HepG2 (cell line): Measurements from ENCODE around the gene SS18L1. TPM values are rescaled to one million over a fixed set of nuclear protein-coding genes. Genes with fewer than 3 reads are reported as not detected.

Experiments
- AKAP8 ChIP-seq: sonication (generic); formaldehyde crosslinking; IDR thresholded peaks from 2 replicates; pipeline ENCODE4 v1.5.1; 2020; ENCODE audit warnings: mild to moderate bottlenecking, missing genetic modification reagents
- CBFB ChIP-seq: sonication (generic); formaldehyde crosslinking; IDR thresholded peaks from 2 replicates; pipeline ENCODE4 v1.4.0; 2020; ENCODE audit warnings: missing genetic modification reagents
- GABPB1 ChIP-seq: IDR thresholded peaks from 2 replicates; pipeline ENCODE4 v1.6.1; 2016; ENCODE audit warnings: mild to moderate bottlenecking, missing genetic modification reagents, moderate library complexity, missing compliant biosample characterization
- GPN1 ChIP-seq: sonication (generic); formaldehyde crosslinking; IDR thresholded peaks from 2 replicates; pipeline ENCODE4 v1.5.1; 2020; ENCODE audit warnings: missing genetic modification reagents, borderline replicate concordance
- GTF3A ChIP-seq: sonication (generic); formaldehyde crosslinking; conservative IDR thresholded peaks from 2 replicates; pipeline ENCODE4 v1.4.0; 2020; ENCODE audit warnings: mild to moderate bottlenecking, missing genetic modification reagents
- MBNL3 ChIP-seq: fragments of 250-450 bp; sonication (Bioruptor Pico); conservative IDR thresholded peaks from 2 replicates; pipeline ENCODE4 v1.8.0; 2022; ENCODE audit warnings: mild to moderate bottlenecking, inconsistent platforms
- NR2F1 ChIP-seq, 2 experiments: fragments of 450-650 bp in 1 of 2; formaldehyde crosslinking in 1 of 2; IDR thresholded peaks; 2 replicates each; pipeline versions ENCODE4 v1.5.0 to v1.6.1; 2016 to 2020; ENCODE audit warnings: mild to moderate bottlenecking in 1 of 2, missing compliant biosample characterization in 1 of 2, missing genetic modification reagents in 1 of 2, moderate library complexity in 1 of 2
- SP1 ChIP-seq, 2 experiments: fragments of 450-650 bp in 1 of 2; sonication (generic) in 1 of 2; formaldehyde crosslinking in 1 of 2; IDR thresholded peaks; 2 replicates each; pipeline versions ENCODE4 v1.4.0 to v1.6.1; 2016 to 2020; ENCODE audit warnings: missing genetic modification reagents in 1 of 2
- TSC22D2 ChIP-seq: sonication (generic); formaldehyde crosslinking; IDR thresholded peaks from 2 replicates; pipeline ENCODE4 v1.5.1; 2020; ENCODE audit warnings: missing genetic modification reagents, mild to moderate bottlenecking, borderline replicate concordance
- ZNF263 ChIP-seq: sonication (generic); formaldehyde crosslinking; IDR thresholded peaks from 2 replicates; pipeline ENCODE4 v1.4.0; 2020; ENCODE audit warnings: missing genetic modification reagents
- ZNF282 ChIP-seq: fragments of 450-650 bp; IDR thresholded peaks from 2 replicates; pipeline ENCODE4 v1.6.1; 2018; ENCODE audit not compliant: partially characterized antibody
- ZNF674 ChIP-seq: sonication (generic); formaldehyde crosslinking; IDR thresholded peaks from 2 replicates; pipeline ENCODE4 v1.5.0; 2020; ENCODE audit warnings: low read depth, mild to moderate bottlenecking, missing genetic modification reagents
- ZNF703 ChIP-seq: sonication (generic); formaldehyde crosslinking; IDR thresholded peaks from 2 replicates; pipeline ENCODE4 v1.5.1; 2020; ENCODE audit warnings: missing genetic modification reagents, mild to moderate bottlenecking, moderate library complexity, borderline replicate concordance
- polyA plus RNA-seq, 8 experiments: library from polyadenylated mRNA; depleted of rRNA in 3 of 8; stranded (reverse) in 7 of 8; unstranded in 1 of 8; fragments of >200 nt; fragmentation: Illumina TruSeq in 4 of 8; extraction: Trizol in 4 of 8; gene quantifications; 2 replicates each; pipeline versions ENCODE4 v1.2.1 to v1.2.3, GENCODE V29; 2011 to 2016; ENCODE audit warnings: low read depth in 4 of 8, missing spikeins in 1 of 8, mixed read lengths in 1 of 8; ENCODE audit not compliant: insufficient read depth in 1 of 8
- total RNA-seq, 5 experiments: library from RNA; depleted of rRNA; stranded (reverse); fragments of >200 nt; fragmentation: Illumina TruSeq; extraction: Trizol; gene quantifications; 2 replicates each; pipeline ENCODE4 v1.2.3, GENCODE V29; 2016; ENCODE audit warnings: low read depth in 1 of 5
- TF ChIP-seq, protein P1 (sequence below): sonication (generic); formaldehyde crosslinking; IDR thresholded peaks from one replicate; pipeline ENCODE4 v1.5.1; 2020; ENCODE audit warnings: mild to moderate bottlenecking, missing genetic modification reagents; ENCODE audit errors: not compliant biosample characterization
- TF ChIP-seq, protein P2 (sequence below): IDR thresholded peaks from 2 replicates; pipeline ENCODE4 v1.6.1; 2016; ENCODE audit warnings: missing biosample characterization, missing genetic modification reagents, low read depth
- TF ChIP-seq, protein P3 (sequence below): sonication (generic); formaldehyde crosslinking; IDR thresholded peaks from 2 replicates; pipeline ENCODE4 v1.5.0; 2020; ENCODE audit warnings: missing genetic modification reagents

Gene SS18L1
- total and polyA plus RNA-seq, 2 of the 13 experiments (the other 11 are each of a cell fraction or from before 2014, with no cell fraction given), result 17.8 to 27.6 TPM

DNA sequence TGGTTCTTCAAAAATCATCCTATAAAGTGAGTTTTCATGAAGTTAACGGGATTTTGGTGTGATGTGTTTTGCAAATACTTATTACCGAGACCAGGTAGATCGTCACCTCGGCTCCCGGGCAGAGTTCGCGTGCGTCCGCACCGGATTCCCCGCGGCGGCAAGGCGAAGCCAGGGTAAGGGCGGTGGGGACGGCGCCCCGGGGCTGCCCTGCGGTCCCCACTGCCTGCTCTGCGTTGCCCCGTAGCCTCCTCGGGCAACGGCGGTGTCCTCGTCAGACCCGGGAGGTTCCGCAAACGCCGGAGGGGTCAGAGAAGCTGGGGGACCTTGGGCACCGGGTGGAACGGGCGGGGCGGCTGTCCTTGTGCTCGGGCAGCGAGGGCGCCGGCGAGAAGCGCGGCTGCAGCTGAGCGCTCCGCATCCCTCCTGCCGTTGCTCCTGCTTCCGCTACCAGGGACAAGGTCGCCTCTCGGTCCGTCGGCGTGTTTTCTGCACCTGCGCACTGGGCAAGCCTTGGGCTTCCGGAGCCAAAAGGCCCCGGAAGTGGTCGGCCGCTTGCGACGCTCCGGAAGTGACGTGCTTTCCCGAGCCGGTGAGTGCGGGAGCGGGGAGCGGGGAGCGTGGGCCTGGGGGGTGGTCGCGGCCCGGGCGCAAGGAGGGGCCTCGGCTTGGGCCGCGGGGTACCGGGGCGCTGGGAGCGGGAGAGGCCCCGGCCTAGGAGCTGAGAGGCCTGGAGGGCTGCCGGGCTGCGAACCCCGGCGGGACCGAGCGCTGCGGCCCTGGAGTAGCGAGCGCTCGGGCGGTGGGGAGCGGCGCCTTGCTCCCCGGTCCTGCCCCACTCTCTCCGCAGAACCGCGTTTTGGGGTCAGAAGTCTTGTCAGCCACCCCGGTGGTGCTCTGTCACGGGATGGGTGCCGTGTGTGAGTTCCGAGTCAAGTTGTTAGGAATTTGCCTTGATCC, 39.2 kb downstream of the SS18L1 start, which contains the start of gene MTG2 (continued):
- TF ChIP-seq, protein P1, sequence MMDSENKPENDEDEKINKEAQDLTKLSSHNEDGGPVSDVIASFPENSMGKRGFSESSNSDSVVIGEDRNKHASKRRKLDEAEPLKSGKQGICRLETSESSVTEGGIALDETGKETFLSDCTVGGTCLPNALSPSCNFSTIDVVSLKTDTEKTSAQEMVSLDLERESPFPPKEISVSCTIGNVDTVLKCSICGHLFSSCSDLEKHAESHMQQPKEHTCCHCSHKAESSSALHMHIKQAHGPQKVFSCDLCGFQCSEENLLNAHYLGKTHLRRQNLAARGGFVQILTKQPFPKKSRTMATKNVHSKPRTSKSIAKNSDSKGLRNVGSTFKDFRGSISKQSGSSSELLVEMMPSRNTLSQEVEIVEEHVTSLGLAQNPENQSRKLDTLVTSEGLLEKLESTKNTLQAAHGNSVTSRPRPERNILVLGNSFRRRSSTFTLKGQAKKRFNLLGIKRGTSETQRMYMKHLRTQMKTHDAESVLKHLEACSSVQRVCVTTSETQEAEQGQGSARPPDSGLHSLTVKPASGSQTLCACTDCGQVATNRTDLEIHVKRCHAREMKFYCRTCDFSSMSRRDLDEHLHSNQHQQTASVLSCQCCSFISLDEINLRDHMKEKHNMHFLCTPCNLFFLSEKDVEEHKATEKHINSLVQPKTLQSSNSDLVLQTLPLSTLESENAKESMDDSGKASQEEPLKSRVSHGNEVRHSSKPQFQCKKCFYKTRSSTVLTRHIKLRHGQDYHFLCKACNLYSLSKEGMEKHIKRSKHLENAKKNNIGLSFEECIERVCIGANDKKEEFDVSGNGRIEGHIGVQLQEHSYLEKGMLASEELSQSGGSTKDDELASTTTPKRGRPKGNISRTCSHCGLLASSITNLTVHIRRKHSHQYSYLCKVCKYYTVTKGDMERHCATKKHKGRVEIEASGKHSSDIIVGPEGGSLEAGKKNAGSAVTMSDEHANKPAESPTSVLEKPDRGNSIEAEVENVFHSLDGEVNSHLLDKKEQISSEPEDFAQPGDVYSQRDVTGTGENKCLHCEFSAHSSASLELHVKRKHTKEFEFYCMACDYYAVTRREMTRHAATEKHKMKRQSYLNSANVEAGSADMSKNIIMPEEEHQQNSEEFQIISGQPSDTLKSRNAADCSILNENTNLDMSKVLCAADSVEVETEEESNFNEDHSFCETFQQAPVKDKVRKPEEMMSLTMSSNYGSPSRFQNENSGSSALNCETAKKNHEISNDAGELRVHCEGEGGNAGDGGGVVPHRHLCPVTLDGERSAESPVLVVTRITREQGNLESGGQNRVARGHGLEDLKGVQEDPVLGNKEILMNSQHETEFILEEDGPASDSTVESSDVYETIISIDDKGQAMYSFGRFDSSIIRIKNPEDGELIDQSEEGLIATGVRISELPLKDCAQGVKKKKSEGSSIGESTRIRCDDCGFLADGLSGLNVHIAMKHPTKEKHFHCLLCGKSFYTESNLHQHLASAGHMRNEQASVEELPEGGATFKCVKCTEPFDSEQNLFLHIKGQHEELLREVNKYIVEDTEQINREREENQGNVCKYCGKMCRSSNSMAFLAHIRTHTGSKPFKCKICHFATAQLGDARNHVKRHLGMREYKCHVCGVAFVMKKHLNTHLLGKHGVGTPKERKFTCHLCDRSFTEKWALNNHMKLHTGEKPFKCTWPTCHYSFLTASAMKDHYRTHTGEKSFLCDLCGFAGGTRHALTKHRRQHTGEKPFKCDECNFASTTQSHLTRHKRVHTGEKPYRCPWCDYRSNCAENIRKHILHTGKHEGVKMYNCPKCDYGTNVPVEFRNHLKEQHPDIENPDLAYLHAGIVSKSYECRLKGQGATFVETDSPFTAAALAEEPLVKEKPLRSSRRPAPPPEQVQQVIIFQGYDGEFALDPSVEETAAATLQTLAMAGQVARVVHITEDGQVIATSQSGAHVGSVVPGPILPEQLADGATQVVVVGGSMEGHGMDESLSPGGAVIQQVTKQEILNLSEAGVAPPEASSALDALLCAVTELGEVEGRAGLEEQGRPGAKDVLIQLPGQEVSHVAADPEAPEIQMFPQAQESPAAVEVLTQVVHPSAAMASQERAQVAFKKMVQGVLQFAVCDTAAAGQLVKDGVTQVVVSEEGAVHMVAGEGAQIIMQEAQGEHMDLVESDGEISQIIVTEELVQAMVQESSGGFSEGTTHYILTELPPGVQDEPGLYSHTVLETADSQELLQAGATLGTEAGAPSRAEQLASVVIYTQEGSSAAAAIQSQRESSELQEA (CRISPR knock-in tag), result peak; percentile 99
- no peak for TF ChIP-seq SP1 (IDR thresholded peaks at IDR 0.05)
- TF ChIP-seq SP1 (CRISPR knock-in tag; IDR thresholded peaks at IDR 0.05), result peak; percentile 57; the same call in 1 of the 2 replicates
- TF ChIP-seq TSC22D2 (CRISPR knock-in tag), result peak; percentile 98
- TF ChIP-seq CBFB (CRISPR knock-in tag), result peak; percentile 95
- TF ChIP-seq AKAP8 (CRISPR knock-in tag), result peak; percentile 99
- no peak for TF ChIP-seq ZNF282
- TF ChIP-seq, protein P2, sequence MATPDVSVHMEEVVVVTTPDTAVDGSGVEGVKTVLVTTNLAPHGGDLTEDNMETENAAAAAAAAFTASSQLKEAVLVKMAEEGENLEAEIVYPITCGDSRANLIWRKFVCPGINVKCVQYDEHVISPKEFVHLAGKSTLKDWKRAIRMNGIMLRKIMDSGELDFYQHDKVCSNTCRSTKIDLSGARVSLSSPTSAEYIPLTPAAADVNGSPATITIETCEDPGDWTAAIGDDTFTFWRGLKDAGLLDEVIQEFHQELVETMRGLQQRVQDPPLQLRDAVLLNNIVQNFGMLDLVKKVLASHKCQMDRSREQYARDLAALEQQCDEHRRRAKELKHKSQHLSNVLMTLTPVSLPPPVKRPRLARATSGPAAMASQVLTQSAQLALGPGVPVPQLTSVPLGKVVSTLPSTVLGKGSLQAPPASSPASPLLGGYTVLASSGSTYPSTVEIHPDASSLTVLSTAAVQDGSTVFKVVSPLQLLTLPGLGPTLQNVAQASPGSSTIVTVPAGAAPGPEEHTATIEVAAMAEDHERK (CRISPR knock-in tag), result peak; percentile 73; the same call in 1 of the 2 replicates
- TF ChIP-seq NR2F1 (CRISPR knock-in tag; IDR thresholded peaks at IDR 0.05), result peak in 1 of 2 experiments; percentile 67; a peak in 2 of 4 replicates
- TF ChIP-seq ZNF674 (CRISPR knock-in tag), result 0 out of 2 replicates have a peak, but pooled peaks have one; percentile 88
- TF ChIP-seq MBNL3 (CRISPR knock-in tag), result no peak
- TF ChIP-seq GTF3A (CRISPR knock-in tag), result 0 out of 2 replicates have a peak, but pooled peaks have one; percentile 70
- TF ChIP-seq ZNF703 (CRISPR knock-in tag), result no peak; the same call in 1 of the 2 replicates
- peak; percentile 84 for TF ChIP-seq ZNF263 (CRISPR knock-in tag)
- TF ChIP-seq GABPB1 (CRISPR knock-in tag), result peak; percentile 99
- 0 out of 2 replicates have a peak, but pooled peaks have one; percentile 45 for TF ChIP-seq GPN1
- TF ChIP-seq, protein P3, sequence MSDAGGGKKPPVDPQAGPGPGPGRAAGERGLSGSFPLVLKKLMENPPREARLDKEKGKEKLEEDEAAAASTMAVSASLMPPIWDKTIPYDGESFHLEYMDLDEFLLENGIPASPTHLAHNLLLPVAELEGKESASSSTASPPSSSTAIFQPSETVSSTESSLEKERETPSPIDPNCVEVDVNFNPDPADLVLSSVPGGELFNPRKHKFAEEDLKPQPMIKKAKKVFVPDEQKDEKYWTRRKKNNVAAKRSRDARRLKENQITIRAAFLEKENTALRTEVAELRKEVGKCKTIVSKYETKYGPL, result peak; percentile 92
